SK-N-DZ (cell line): ENCODE data around the gene AGBL4.

ENCODE experiments used
- DNase-seq: peaks from one replicate; pipeline ENCODE4 v3.0.0-alpha.2; 2015; ENCODE audit warnings: low spot score

Gene AGBL4

GRCh38 chr1:48726557-48727215 lies 1297.1 kb downstream of the AGBL4 start:
- no peak for DNase-seq

- DNase-seq = no peak
Observed at GRCh38 chr1:48726139-48726538, 1297.6 kb downstream of the AGBL4 start.

- no peak for DNase-seq
Observed at GRCh38 chr1:48725341-48726046, 1298.3 kb downstream of the AGBL4 start.

- DNase-seq = no peak
Observed at GRCh38 chr1:48720929-48721328, 1302.8 kb downstream of the AGBL4 start.

- no peak for DNase-seq
Observed at GRCh38 chr1:48718705-48719104, 1305.0 kb downstream of the AGBL4 start.

- no peak for DNase-seq
Observed at GRCh38 chr1:48718116-48718630, 1305.6 kb downstream of the AGBL4 start.

GRCh38 chr1:48717082-48717481 lies 1306.7 kb downstream of the AGBL4 start:
- no peak for DNase-seq

- DNase-seq = no peak
Observed at GRCh38 chr1:48715921-48716320, 1307.8 kb downstream of the AGBL4 start.

- DNase-seq = no peak
Observed at GRCh38 chr1:48710915-48711314, 1312.8 kb downstream of the AGBL4 start.

GRCh38 chr1:48710318-48710717 lies 1313.4 kb downstream of the AGBL4 start:
- no peak for DNase-seq

GRCh38 chr1:48704736-48705135 lies 1319.0 kb downstream of the AGBL4 start:
- no peak for DNase-seq

- no peak for DNase-seq
Observed at GRCh38 chr1:48701445-48701844, 1322.3 kb downstream of the AGBL4 start.

GRCh38 chr1:48697066-48697707 lies 1326.6 kb downstream of the AGBL4 start:
- DNase-seq = peak; percentile 59

GRCh38 chr1:48695161-48695560 lies 1328.6 kb downstream of the AGBL4 start:
- DNase-seq = no peak

- no peak for DNase-seq
Observed at GRCh38 chr1:48693674-48694320, 1330.0 kb downstream of the AGBL4 start.

- DNase-seq = no peak
Observed at GRCh38 chr1:48693180-48693579, 1330.6 kb downstream of the AGBL4 start.

GRCh38 chr1:48692235-48692634 lies 1331.5 kb downstream of the AGBL4 start:
- no peak for DNase-seq

GRCh38 chr1:48691429-48692001 lies 1332.2 kb downstream of the AGBL4 start:
- DNase-seq = no peak

GRCh38 chr1:48688102-48688760 lies 1335.5 kb downstream of the AGBL4 start:
- DNase-seq = peak; percentile 60

- DNase-seq = peak; percentile 34
Observed at GRCh38 chr1:48687282-48688045, 1336.3 kb downstream of the AGBL4 start.
